PC-3 (cell line): ENCODE data around the gene ACTN1. TPM values are rescaled to one million over a fixed set of nuclear protein-coding genes. Genes with fewer than 3 reads are reported as not detected.

ENCODE experiments used
- ATAC-seq: fragments of 200-7000 bp; cut with Tn5 transposase; 2 replicates; pipeline ENCODE4 v1.9.1; 2020; ENCODE audit warnings: mild to moderate bottlenecking, moderate library complexity
- BruUV-seq: library from RNA; stranded (reverse); fragments of 400-500 nt; replicated peaks from 2 replicates; lab custom pipeline; 2021; lab: Mats Ljungman, UMichigan
- CTCF ChIA-PET: fragments of 300-600 bp; sonication (Branson Sonifier 250); formaldehyde crosslinking; loops from one replicate; lab custom pipeline; 2022; ENCODE audit warnings: antibody characterized with exemption; lab: Charles Lee
- POLR2A ChIA-PET: fragments of 300-600 bp; sonication (Branson Sonifier 250); formaldehyde crosslinking; loops from one replicate; lab custom pipeline; 2022; ENCODE audit warnings: antibody characterized with exemption; ENCODE audit not compliant: unreplicated experiment; lab: Charles Lee
- DNase-seq: peaks from one replicate; pipeline ENCODE4 v3.0.0-alpha.2; 2015
- H2AFZ ChIP-seq: fragments of 300-600 bp; sonication (generic); 2 replicates; pipeline ENCODE4 v1.6.0; 2016; ENCODE audit warnings: antibody characterized with exemption, low read length
- H3F3A ChIP-seq: fragments of 300-600 bp; sonication (generic); one replicate; pipeline ENCODE4 v1.6.0; 2017; ENCODE audit warnings: antibody characterized with exemption, low read length, control low read depth, mild to moderate bottlenecking; ENCODE audit not compliant: unreplicated experiment
- H3K27ac ChIP-seq: fragments of 300-600 bp; sonication (generic); 2 replicates; pipeline ENCODE4 v1.5.1; 2016; ENCODE audit warnings: mild to moderate bottlenecking, low read length
- H3K27me3 ChIP-seq: fragments of 300-600 bp; sonication (generic); 2 replicates; pipeline ENCODE4 v1.6.1; 2016; ENCODE audit warnings: low read length, mixed read lengths
- H3K36me3 ChIP-seq: fragments of 300-600 bp; sonication (generic); 2 replicates; pipeline ENCODE4 v1.6.1; 2016; ENCODE audit warnings: low read depth, mixed run types, low read length, mixed read lengths
- H3K4me1 ChIP-seq: fragments of 300-600 bp; sonication (generic); 2 replicates; pipeline ENCODE4 v1.5.1; 2016; ENCODE audit warnings: low read length; ENCODE audit not compliant: insufficient read depth
- H3K4me2 ChIP-seq: fragments of 300-600 bp; sonication (generic); 2 replicates; pipeline ENCODE4 v1.6.0; 2016; ENCODE audit warnings: low read length
- H3K4me3 ChIP-seq: fragments of 300-600 bp; sonication (generic); 2 replicates; pipeline ENCODE4 v1.5.1; 2016; ENCODE audit warnings: mild to moderate bottlenecking, low read length, mixed read lengths
- H3K79me2 ChIP-seq: fragments of 300-600 bp; sonication (generic); 2 replicates; pipeline ENCODE4 v1.6.1; 2017; ENCODE audit warnings: low read length, mixed read lengths
- H3K9ac ChIP-seq: fragments of 300-600 bp; sonication (generic); 2 replicates; pipeline ENCODE4 v1.6.0; 2016; ENCODE audit warnings: mild to moderate bottlenecking, low read length
- H3K9me2 ChIP-seq: fragments of 300-600 bp; sonication (generic); replicated peaks from 2 replicates; pipeline ENCODE4 v1.6.1; 2016; ENCODE audit warnings: mixed run types, low read length, mixed read lengths
- H3K9me3 ChIP-seq: fragments of 300-600 bp; sonication (generic); 2 replicates; pipeline ENCODE4 v1.6.1; 2016; ENCODE audit warnings: low read length, mixed read lengths
- H4K20me1 ChIP-seq: fragments of 300-600 bp; sonication (generic); 2 replicates; pipeline ENCODE4 v1.6.1; 2016; ENCODE audit warnings: low read length, mixed read lengths
- CTCF ChIP-seq: fragments of 300-600 bp; sonication (generic); conservative IDR thresholded peaks from 2 replicates; pipeline ENCODE4 v1.5.1; 2017; ENCODE audit warnings: antibody characterized with exemption, low read depth, mild to moderate bottlenecking, low read length
- EZH2 ChIP-seq: fragments of 300-600 bp; sonication (generic); IDR thresholded peaks from one replicate; pipeline ENCODE4 v1.6.1; 2017; ENCODE audit warnings: antibody characterized with exemption, mild to moderate bottlenecking, low read length; ENCODE audit not compliant: unreplicated experiment
- EZH2phosphoT487 ChIP-seq: fragments of 300-600 bp; sonication (generic); IDR thresholded peaks from 2 replicates; pipeline ENCODE4 v1.6.1; 2018; ENCODE audit warnings: mild to moderate bottlenecking, antibody characterized with exemption, low read length, borderline replicate concordance
- intact Hi-C: fragments of 100-400 bp; cut with micrococcal nuclease; formaldehyde crosslinking; loops from 2 replicates; pipeline ENCODE4 v1.9.0; 2023
- total RNA-seq: library from RNA; depleted of rRNA; stranded (reverse); fragments of >200 nt; gene quantifications from 2 replicates; pipeline ENCODE4 v1.2.3, GENCODE V29; 2014

ACTN1 gene
- total RNA-seq, 1 experiment from 2014 or later, result 303 TPM

DNA sequence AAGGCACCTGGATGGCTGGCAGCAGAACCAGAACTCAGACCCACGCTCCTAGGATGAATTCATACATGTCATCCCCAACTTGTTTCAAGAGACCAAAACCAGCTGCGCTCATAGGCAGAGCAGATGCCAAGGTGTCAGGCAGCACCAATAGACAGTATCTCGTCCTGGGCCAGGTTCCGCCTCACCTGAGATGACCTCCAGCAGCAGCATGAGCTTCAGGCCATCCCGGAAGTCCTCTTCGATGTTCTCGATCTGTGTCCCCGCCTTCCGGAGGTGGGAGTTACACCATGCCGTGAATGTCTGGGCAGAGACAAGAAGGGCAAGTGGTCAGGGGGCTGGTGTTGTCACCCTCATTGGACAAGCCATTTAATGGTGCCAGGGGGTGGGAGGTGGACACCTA lies 53.7 kb downstream of the ACTN1 start:
- Histone ChIP-seq H2AFZ (no peak overlapping the region), H3K9me3 (no peaks in the 10 kb centered on the region), H3F3A (no peaks in the 10 kb centered on the region), H3K4me3 (no peak overlapping the region), H3K9ac (no peak overlapping the region), H3K27me3 (no peaks in the 10 kb centered on the region), H3K27ac (no peak overlapping the region), H3K9me2 (no peaks in the 10 kb centered on the region), H3K79me2 (peaks cover 99% of the 10 kb centered on the region), H4K20me1 (peaks cover 98% of the 10 kb centered on the region), H3K36me3 (peaks cover 79% of the 10 kb centered on the region), H3K4me2 (no peak overlapping the region), H3K4me1 (no peaks in the 10 kb centered on the region)
- BruUV-seq, result no TSS peak
- ChIA-PET POLR2A (no interaction called here), CTCF (no interaction called here)
- ATAC-seq, result no peak
- intact Hi-C loops, result no loop called here
- DNase-seq, result no peak
- no peak for TF ChIP-seq EZH2phosphoT487
- no peak for TF ChIP-seq EZH2
- no peak for TF ChIP-seq CTCF

GRCh38 chr14:68924186-68925158 lies 54.6 kb downstream of the ACTN1 start:
- H3K36me3 ChIP-seq, result peaks cover 80% of the 10 kb centered on the region
- DNase-seq, result peak; percentile 39
- no peaks in the 10 kb centered on the region for H3K27me3 ChIP-seq
- ATAC-seq, result peak; percentile 33; the same call in 1 of the 2 replicates
- intact Hi-C loops, result no loop called here
- no peaks in the 10 kb centered on the region for H3F3A ChIP-seq
- H3K9me2 ChIP-seq, result no peaks in the 10 kb centered on the region
- peaks cover 99% of the 10 kb centered on the region for H3K79me2 ChIP-seq
- no peak overlapping the region for H3K4me3 ChIP-seq
- ChIA-PET CTCF (no interaction called here), POLR2A (interaction anchor here (0.7 kb wide), 1 partner anchor 41 kb away, joined by 3 read pairs; no protein-coding TSS in a partner anchor)
- H3K4me2 ChIP-seq, result no peak overlapping the region
- H4K20me1 ChIP-seq, result peaks cover 97% of the 10 kb centered on the region
- TSS peak; percentile 7 for BruUV-seq
- no peaks in the 10 kb centered on the region for H3K4me1 ChIP-seq
- H3K9me3 ChIP-seq, result no peaks in the 10 kb centered on the region
- TF ChIP-seq EZH2 (no peak), CTCF (no peak), EZH2phosphoT487 (no peak)
- no peak overlapping the region for H3K9ac ChIP-seq
- no peak overlapping the region for H3K27ac ChIP-seq
- H2AFZ ChIP-seq, result no peak overlapping the region

DNA sequence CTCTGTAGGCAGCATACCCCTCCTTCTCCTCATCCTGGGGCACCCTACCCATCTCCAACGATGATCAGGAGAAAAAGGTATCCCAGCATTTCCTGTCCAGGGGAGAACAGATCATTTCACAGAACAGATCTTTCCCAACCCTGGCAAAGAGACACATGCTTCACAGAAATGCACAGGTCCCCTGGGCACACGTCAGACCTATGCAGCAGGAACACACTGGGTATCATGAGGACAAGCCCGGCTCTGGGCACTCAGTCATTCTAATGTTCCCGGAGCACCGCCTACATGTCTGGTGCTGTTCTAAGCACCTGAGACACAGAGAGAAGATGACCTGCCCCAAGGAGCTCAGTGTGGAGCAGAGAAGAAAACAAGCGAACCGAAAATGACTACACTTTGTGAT lies 56.2 kb downstream of the ACTN1 start:
- H3K36me3 ChIP-seq, result peaks cover 88% of the 10 kb centered on the region
- no peak overlapping the region for H3K4me3 ChIP-seq
- TF ChIP-seq CTCF (no peak), EZH2phosphoT487 (no peak), EZH2 (no peak)
- no peaks in the 10 kb centered on the region for H3K9me3 ChIP-seq
- ChIA-PET CTCF (no interaction called here), POLR2A (no interaction called here)
- H3K4me1 ChIP-seq, result no peaks in the 10 kb centered on the region
- H3K79me2 ChIP-seq, result peaks cover 92% of the 10 kb centered on the region
- H3K27ac ChIP-seq, result no peak overlapping the region
- no peaks in the 10 kb centered on the region for H3F3A ChIP-seq
- H3K9me2 ChIP-seq, result no peaks in the 10 kb centered on the region
- no TSS peak for BruUV-seq
- H3K4me2 ChIP-seq, result no peak overlapping the region
- peaks cover 92% of the 10 kb centered on the region for H4K20me1 ChIP-seq
- no peaks in the 10 kb centered on the region for H3K27me3 ChIP-seq
- ATAC-seq (no peak), DNase-seq (no peak)
- intact Hi-C loops, result no loop called here
- no peak overlapping the region for H3K9ac ChIP-seq
- no peak overlapping the region for H2AFZ ChIP-seq
